Medulla oblongata (tissue), 1 donor: Measurements from ENCODE around the gene BCDIN3D.
A peak's percentile ranks its signal among the peaks of the same experiment; 100 is the strongest.
"Not testable (repeated sequence)": the region's sequence is repeated elsewhere in the genome, so short reads cannot be mapped to it uniquely, and the experiment has no call there.

ENCODE experiments used
- DNase-seq: peaks from one replicate; pipeline ENCODE4 v3.0.0-alpha.2; 2015; ENCODE audit errors: extremely low spot score

Gene BCDIN3D

DNA sequence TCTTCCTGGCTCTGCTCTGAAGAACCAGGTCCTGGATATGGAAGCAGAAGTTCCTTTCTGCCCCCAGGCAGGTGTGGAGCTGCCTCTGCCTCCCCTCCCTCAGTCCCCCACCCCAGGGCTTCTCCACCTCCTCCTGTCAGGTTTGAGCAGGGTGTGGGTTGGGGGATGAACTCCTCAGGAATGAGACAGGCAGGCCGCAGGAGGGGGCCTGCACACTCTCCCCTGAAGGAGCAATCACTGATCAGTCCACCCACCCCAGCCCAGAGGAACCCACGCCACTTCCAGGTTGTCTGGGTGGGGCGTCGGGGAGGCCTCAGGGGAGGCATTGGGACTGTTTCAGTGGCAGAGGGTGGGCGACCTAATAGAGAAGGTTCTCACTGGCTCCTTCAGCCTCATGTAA is 34.2 kb upstream of the BCDIN3D start:
- no peak for DNase-seq

DNA sequence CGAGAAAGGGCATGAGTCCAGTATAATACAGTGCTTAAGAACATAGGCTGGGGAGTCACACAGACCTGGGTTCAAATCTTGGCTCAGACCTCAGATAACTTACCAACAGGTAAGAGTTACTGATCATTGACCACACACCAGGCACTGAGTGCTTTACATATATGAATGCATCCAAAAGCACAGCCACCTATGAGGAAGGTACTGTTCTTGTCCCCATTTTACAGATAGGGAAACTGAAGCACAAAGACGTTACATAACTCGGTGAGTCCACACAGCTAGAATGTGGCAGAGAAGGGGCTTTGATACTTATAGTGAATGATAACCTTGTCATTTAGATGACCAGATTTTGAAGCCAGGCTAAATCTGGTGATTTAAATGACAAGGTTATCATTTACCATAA is 33.2 kb upstream of the BCDIN3D start:
- DNase-seq, result no peak

DNA sequence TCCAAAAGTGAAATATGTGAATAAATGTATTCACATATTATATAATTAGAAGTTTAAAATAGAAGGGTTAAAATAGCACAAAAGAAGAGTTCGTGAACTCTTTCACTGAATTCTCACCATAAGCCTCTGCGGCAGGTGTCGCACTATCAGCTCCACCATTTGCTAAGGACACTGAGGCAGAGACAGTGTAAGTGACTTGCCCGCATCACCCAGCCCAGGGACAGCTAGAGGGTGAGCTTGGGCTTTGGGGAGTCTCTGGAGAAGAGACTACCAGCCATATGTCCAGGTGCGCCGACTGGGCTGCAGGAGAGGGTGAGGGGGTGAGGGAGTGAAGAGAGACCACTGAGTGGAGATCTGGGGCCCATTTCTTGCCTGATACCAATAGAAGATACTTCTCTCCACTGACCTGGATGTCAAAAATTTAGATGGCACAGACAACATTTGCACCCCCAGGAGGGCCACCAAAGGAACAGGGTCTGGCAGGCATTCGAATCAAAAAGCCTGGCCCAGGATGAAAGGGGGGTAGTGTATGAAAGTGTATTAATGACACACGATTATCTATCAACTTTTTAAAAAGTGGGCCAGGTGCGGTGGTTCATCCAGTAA is 32.3 kb upstream of the BCDIN3D start:
- DNase-seq, result no peak

DNA sequence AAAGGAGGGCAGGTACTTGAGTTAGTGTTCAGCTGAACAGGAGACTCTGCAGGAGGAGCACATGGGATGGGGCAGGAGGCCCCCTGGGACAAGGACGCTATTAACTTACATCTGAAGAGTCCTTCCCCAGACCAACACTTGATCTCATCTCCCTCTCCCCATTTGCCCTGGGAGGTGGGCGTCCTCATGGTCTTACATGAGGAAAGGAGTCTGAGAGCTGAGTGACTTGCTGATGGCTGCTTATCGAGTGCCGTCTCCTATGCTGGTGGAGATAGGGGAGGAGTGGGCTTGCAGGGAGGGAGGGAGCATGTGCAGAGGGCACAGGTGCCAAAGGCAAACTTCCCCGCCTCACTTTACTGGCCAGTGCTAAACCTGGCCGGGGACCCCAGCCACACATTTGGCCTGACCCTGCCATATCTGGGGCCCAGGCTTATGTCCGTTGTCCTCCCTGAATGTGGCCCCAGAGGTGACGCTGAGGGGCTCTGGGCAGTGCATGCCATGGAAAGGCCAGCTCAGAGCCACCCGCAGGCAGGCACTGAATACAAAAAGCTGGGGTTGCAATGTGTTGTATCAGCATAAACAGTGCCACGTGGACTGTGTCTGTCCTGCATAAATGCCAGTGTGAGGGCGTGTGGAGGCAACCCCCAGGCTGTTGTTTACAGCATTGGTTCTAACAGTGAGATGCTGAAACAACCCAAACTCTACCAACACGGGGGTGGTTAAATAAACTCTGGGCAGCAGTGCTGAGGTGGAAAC is 31.4 kb upstream of the BCDIN3D start:
- peak; percentile 78 for DNase-seq

DNA sequence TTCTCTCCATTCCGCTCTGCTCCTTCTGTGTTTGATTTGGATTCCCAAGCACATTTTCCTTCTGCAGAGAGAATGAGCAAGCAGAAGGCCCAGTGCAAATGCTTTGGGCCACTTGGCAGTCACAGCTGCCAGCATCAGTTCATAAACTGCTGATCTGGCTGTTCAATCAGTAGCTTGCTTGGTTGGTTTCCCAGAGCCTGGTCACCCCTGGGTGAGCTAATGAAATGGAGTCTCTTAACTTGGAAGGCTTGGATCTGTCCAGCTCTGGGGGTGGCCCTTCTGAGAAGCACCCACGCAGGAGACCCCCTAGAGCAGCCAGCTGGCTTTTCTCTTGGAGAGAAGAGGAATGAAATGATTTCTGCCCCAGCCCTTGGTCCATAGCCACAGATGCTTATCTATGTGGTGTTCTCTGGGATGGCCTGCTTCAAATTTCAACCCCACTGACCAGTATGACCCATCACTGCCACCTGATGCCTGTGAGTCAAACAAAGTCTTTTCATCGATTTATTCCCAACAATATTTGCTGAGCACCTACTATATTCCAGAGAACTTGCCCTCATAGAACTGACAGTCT is 30.5 kb upstream of the BCDIN3D start:
- peak; percentile 39 for DNase-seq

DNA sequence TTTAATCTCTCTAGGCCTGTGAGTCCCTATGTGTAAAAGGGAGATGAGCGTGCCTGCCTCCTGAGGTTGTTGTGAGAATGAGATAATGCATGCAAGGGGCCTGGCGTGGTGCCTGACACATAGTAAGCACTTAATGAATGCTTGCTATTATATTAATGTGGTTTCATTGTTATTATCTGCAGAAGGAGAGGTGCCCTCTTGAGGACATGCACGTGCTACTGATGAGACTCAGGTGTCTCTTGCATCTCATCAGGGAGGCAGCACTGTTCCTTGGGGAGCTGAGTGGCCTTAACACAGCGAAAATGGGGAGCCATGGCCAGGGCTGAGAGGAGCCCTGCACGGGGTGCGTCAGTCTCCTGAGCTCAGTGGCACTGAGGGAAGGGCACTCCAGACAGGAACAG is 29.9 kb upstream of the BCDIN3D start:
- DNase-seq, result peak; percentile 28

DNA sequence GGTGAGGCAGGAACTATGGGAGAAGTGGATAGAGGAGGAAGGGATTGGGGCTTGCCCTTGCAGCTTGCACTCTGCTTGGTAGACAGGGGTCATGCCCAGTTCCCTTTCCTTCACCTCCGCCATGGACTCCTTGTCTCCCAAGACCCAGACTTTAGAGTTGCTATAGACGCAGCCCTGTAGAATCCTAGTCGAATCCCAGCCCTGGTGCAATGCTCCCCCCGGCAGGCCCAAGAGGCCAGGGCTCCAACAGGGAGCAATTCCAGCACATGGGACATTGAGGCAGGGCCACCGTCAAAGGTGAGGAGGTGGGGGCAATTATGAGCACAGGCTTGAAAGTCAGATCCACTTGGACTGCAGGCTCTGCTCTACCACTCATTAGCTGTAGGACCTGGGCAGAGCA is 29.5 kb upstream of the BCDIN3D start:
- no peak for DNase-seq

DNA sequence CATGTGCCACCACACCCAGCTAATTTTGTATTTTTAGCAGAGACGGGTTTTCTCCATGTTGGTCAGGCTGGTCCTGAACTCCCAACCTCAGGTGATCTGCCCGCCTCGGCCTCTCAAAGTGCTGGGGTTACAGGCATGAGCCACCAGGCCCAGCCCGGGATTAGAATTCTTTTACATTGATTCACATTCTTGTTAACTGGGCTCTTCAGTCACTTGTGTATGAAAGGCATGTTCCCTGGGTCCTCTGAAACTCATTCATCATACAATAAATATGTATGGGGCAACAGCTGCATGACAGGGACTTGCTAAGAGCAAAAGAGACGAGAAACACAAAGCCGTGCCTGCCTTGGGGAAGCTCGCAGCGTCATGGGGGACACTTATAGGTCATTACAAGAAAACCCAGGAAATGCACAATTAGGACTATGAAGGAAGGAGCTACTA is 28.9 kb upstream of the BCDIN3D start:
- not testable (repeated sequence) for DNase-seq

DNA sequence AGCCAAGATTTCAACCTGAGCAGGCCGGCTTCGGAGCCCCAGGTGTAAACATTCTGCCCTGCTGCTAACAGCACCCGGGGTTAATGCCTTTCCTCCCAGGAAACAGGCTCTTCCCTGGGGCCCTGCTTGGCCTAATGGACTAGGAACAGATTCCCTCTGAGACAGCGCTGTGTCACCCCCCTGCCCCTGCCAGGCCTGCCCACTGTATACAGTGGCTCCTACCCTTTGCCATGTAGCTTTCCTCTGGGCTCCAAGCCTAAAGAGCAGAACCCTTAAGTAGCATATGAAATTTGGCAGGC is 28.3 kb upstream of the BCDIN3D start:
- DNase-seq, result no peak

DNA sequence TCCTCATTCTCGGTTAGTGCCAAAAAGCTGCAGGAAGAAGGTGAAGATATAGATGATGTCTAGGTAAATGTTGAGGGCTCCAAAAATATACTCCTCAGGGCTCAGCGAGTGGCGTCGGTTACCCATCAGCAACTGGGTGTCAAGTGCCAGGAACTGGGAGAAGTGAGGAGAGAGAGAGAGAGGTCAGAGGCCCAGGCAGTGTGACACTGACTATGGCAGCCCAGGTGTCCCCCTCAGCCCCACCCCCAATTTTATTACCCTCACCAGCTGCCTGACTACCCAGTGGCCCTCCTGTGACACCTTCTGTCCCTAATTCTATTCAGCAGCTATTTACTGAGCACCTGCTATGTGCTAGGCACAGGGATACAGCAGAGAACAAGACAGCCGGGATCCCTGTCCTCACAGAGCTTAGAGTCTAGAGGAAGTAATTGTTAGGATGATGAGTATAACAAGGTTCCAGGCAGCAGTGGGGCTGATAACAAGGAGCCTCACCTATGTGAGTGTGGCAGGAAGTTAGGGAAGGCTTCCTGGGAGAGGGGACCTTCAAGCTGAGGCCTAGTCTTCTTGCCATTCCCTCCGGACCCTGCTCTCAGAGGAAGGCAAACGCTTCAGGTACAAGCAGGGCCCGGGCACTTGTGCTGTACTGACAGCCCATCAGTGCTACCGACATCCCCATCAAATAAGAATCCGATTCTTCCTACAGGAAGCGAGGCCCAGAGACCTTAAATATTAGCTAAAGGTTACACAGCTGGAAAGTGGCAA is 27.8 kb upstream of the BCDIN3D start:
- no peak for DNase-seq

DNA sequence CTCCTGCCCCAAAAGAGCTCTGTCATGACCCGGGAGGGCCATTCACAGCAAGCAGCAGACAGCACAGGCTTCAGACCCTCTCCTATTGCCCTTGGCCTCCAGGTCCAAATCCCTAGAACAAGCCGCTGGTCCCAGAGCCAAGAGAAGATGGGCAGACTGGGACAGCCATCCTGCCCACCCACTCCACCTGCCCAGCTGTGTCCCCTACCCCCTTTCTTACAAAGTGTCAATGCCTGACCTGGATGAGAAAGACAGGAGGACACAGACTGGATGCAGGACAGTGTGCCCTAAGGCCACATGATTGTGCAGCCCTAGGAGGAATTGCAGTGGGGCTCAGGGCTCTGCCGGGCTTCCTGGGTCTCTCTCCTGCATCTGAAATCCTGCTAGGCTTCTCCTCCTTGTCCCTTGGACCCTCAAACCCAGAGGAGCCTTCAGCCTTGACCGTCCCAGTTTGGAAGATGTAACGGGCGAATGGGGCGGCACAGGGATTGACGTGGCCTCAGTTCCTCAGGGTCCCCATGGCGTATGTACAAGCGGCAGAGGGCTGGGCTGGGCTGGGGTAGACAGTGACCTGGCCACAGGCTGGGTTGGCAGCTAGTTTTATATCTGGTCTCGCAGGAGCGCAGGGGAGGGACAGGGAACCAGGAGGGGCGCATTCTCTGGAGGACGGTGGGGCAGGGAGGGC is 27.1 kb upstream of the BCDIN3D start:
- no peak for DNase-seq

DNA sequence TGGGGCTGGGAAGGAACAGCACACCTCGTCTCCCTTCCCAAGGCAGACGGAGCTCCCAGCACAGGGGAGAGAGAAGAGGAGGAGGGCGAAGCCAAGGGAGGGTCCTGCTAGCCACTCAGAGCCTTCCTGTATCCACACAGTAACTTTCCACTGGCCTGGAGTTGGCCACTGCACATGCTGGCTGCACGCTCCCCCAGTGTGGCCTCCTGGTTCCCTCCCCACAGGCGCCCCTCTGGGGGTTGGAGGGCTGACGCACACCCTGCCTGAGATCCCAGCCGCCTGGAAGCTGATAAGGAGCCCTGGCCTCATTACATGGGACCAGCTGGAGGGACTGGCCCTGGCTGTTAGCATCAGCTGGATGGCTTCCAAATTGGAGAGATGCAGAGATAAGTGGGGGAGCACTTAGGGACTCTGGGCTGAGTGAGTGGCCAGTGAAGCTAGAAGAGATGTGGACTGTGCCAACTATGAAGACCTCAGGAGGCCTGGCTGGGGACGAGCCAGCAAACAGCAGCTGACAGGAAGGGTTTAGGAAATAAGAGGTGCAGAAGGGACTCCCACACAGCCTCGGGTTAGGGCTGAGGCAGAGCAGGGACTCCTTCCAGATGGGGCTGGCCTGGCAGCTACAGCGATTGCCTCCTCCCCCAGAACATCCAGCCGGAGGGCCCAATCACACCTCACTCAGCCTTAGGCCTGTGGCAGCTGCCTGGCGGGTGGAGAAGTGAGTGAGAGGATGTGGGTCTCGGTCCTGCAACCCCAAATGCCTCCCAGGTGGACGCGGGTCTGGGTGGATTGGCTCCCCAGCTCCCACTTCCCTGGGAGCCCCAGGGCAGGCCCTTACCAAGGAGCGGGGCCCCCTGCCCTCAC is 26.3 kb upstream of the BCDIN3D start:
- peak; percentile 59 for DNase-seq

DNA sequence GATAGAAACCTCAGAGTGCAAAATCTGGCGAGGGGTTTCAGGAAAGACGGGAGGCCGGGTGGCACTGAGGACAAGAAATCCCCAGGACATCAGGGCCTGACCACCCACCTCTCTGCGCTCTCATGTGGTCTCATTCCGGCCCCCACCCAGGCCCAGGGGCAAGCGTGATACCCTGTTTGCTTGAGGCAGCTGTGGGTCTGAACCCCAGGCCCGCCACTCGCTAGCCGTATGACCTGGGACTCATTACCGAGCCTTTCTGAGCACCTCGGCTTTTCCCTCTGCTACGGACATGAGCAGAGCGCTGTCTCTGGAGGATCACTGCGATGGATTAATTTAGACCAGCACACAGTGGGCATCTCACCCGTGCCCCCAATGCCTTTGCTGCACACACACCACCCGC is 25.5 kb upstream of the BCDIN3D start:
- DNase-seq, result no peak

DNA sequence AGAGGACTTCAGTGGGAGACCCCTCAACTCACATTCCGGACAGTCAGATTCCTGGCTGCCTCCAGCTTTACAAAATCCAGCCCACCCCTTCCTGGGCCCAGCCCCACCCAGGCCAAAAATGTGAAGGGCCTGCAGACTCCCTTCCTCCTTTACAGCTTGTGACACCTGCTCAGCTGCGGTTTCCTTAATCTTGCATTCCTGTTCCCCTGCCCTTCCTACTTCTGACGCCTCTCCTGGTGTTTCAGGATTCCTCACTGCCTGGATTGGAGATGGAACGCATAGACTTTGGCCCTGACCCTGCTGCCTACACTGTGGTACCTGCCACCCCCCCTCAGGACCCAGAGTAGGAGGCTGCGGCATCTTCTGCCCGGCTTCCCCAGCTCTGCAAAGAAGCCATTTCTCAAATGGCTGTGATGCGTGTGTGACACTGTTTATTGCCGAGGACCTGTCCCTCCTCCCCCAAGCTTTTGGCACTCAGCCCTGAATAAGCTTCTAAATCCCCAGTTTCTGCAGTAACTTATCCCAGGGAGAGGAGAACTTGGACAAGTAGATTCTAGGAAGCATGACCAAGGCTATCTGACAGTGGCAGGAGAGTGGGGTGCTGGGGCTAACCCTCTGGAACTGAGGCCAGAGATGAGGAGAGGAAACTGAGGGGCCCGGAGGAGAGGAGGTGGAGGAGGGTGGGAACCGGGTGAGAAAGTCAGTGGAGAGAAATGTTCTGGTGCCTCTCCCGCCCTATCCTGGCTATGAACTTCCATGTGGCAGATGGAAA is 24.9 kb upstream of the BCDIN3D start:
- DNase-seq, result no peak

DNA sequence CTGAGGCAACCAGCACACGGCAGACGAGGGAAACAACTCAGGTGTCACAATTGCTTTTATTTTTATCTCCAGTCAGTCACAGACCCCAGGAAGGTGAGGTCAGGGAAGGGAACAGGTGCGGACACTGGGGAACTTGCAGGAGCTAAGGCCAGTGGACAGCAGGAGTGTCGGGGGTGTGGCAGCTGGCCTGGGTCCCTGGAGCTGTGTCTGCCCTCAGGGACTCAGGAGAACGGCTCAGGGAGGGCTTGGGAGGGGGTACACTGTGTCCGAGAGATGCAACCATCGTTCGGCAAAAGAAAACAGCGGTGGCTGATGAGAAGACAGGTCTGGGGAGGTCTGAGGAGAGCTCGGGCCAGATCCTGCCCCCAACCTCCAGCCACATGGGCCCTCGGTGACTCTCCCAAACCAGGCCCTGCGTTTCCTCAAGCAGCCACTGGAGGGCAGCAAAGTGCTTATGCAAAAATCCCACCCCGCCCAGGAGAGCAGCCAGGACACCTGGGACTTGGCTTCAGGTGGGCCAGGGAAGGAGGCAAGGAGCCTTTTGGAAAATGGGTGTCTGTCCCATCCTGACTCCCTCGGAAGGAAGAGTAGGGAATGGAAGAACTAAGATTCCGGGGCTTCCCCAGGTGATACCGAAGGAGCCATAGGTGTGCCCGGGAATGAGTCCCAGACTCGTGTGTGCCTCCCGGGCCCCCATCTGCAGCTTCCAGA is 24.1 kb upstream of the BCDIN3D start:
- DNase-seq, result peak; percentile 74

DNA sequence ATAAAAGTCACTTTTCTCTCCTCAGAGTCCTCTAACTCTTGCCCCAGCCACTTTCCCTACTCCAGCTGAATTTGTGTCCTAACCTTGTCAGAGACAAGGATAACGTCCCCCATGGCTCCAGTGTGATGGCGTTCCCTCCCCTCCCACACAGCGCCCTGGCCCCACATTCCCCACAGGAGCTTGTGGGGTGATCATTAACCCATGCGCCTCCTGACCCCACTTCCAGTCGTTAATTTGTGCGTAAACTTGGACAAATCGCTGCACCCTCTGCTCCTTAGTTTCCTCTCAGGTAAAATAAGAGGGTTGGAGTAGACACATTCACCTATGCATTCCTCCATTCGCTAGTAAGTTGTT is 22.9 kb upstream of the BCDIN3D start:
- DNase-seq, result no peak

DNA sequence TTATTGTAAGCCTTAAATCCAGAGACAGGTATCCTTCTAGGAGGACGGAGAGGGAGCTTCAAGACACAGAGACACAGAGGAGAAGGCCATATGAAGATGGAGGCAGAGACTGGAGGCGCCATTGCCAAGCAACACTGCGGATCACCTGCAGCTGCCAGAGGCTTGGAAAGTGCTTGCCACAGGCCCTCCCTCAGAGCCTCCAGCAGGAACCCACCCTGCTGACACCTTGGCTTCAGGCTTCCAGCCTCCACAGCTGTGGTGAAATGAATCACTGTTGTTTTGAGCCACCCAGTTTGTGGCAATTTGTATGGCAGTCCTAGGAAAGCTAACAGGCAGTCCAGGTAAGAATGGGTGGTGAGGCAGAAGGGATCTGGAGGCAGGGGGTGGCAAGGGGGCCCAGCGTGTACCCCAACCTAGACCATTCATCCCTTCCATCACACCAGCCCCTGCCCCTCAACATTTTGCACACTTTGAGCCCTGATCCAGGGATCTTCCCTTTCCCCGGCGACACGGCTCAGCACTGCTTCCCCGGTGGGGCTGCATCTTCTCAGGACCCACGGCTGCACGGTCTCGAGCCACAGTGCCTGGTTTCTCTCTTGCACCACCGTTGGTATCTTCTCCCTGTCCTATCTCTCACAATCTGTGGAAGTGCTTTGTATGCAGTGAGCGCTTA is 22.3 kb upstream of the BCDIN3D start:
- no peak for DNase-seq

DNA sequence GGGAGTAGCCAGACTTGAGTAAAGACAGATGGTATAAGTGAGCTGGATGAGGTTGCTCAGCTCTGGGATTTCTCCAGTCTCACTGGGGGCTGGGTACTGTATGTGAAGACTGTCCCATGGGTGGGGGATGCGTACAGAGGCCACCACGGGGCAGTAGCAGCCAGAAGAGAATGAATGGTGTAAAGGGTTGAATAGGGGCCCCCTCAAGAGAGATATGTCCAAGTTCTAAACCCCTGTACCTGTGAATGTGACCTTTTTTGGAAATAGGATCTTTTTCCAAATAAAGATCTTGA is 21.8 kb upstream of the BCDIN3D start:
- no peak for DNase-seq

DNA sequence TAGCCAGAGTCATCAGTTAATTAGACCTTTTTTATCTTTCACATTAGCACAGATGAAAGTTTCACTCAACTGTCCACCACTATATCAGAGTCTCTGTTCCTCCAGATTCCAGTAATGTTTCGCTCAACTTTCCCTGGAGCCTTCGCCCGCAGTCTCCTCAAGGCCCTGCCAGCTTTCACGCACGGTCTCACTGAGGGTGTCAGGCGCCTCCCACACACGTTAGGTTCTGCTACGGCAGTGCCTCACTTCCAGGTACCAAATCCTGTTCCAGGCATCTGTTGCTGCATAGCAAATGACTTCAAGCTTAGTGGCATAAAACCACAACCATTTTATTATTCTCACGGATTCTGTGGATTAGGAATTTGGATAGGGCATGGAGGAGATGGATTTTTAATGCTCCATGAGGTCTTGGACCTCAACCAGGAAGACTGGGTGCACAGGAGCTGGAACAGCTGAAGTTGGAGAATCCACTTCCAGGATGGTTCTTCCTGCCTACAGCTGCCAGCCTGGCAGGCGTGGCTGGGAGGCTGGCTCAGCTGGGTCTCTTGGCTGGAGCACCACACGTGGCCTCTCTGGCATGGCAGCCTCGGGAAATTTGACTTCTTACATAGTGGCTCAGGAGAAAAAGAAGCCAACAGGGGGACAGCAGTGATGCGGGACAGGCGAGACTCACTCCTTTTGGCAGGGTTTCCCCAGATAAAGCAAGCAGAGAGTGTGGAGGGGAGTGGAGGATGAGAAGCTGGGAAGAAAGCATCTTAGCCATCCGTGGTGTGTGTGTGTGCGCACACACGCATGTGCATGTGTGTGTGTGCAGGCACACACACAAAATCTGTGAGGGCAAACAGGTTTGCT is 21.3 kb upstream of the BCDIN3D start:
- no peak for DNase-seq
